H9 (cell line): Measurements from ENCODE around the gene ANKS1B. TPM values are rescaled to one million over a fixed set of nuclear protein-coding genes. Genes with fewer than 3 reads are reported as not detected.
A peak's percentile ranks its signal among the peaks of the same experiment; 100 is the strongest.

ENCODE experiments used
- DNase-seq: peaks from one replicate; pipeline ENCODE4 v3.0.0-alpha.2; 2017
- H2AFZ ChIP-seq: one replicate; pipeline ENCODE4 v1.6.1; 2013; ENCODE audit warnings: mild to moderate bottlenecking, low read length, control low read depth, moderate library complexity
- H2AK5ac ChIP-seq: 2 replicates; pipeline ENCODE4 v1.6.1; 2013; ENCODE audit warnings: low read length, control low read depth, mixed read lengths; ENCODE audit not compliant: insufficient read length
- H2BK120ac ChIP-seq: one replicate; pipeline ENCODE4 v1.6.1; 2013; ENCODE audit warnings: low read depth, mild to moderate bottlenecking, low read length, control low read depth, inconsistent platforms; ENCODE audit not compliant: poor library complexity, severe bottlenecking
- H2BK12ac ChIP-seq: 2 replicates; pipeline ENCODE4 v1.6.1; 2013; ENCODE audit warnings: low read length, control low read depth, mixed read lengths, low read depth; ENCODE audit not compliant: insufficient read length
- H2BK15ac ChIP-seq: 2 replicates; pipeline ENCODE4 v1.6.1; 2013; ENCODE audit warnings: low read depth, low read length, control low read depth
- H2BK20ac ChIP-seq: one replicate; pipeline ENCODE4 v1.6.1; 2013; ENCODE audit warnings: low read depth, mild to moderate bottlenecking, low read length, control low read depth, inconsistent platforms; ENCODE audit not compliant: poor library complexity, severe bottlenecking
- H2BK5ac ChIP-seq: 2 replicates; pipeline ENCODE4 v1.6.1; 2013; ENCODE audit warnings: low read length, control low read depth, mixed read lengths; ENCODE audit not compliant: insufficient read length
- H3K14ac ChIP-seq: 2 replicates; pipeline ENCODE4 v1.6.1; 2013; ENCODE audit warnings: low read length, control low read depth; ENCODE audit not compliant: insufficient read depth
- H3K18ac ChIP-seq: 2 replicates; pipeline ENCODE4 v1.6.1; 2013; ENCODE audit warnings: low read depth, mild to moderate bottlenecking, mixed read lengths, low read length, control low read depth; ENCODE audit not compliant: insufficient read length
- H3K23ac ChIP-seq: 2 replicates; pipeline ENCODE4 v1.6.1; 2013; ENCODE audit warnings: low read length, control low read depth, mixed read lengths, low read depth; ENCODE audit not compliant: insufficient read length
- H3K23me2 ChIP-seq: 2 replicates; pipeline ENCODE4 v1.6.1; 2013; ENCODE audit warnings: low read depth, mild to moderate bottlenecking, mixed read lengths, low read length, control low read depth; ENCODE audit not compliant: insufficient read length, poor library complexity, severe bottlenecking
- H3K27ac ChIP-seq: 2 replicates; pipeline ENCODE4 v1.5.1; 2013; ENCODE audit warnings: low read length, control low read depth, mixed read lengths, low read depth; ENCODE audit not compliant: insufficient read length
- H3K27me3 ChIP-seq: 2 replicates; pipeline ENCODE4 v1.6.1; 2013; ENCODE audit warnings: low read length, control low read depth, inconsistent platforms; ENCODE audit not compliant: insufficient read depth
- H3K4ac ChIP-seq: 2 replicates; pipeline ENCODE4 v1.6.1; 2013; ENCODE audit warnings: low read depth, mild to moderate bottlenecking, control low read depth, inconsistent platforms, low read length, moderate library complexity
- H3K4me1 ChIP-seq: 2 replicates; pipeline ENCODE4 v1.6.1; 2013; ENCODE audit warnings: low read length, control low read depth, inconsistent platforms; ENCODE audit not compliant: insufficient read depth
- H3K4me2 ChIP-seq: 2 replicates; pipeline ENCODE4 v1.6.1; 2013; ENCODE audit warnings: low read length, control low read depth, mixed read lengths; ENCODE audit not compliant: insufficient read length, insufficient read depth
- H3K56ac ChIP-seq: 2 replicates; pipeline ENCODE4 v1.6.1; 2013; ENCODE audit warnings: low read depth, mild to moderate bottlenecking, mixed read lengths, low read length, control low read depth; ENCODE audit not compliant: insufficient read length
- H3K79me1 ChIP-seq: 2 replicates; pipeline ENCODE4 v1.6.1; 2013; ENCODE audit warnings: low read depth, mild to moderate bottlenecking, moderate library complexity, low read length, control low read depth, inconsistent platforms; ENCODE audit not compliant: insufficient read depth, poor library complexity, severe bottlenecking
- H3K79me2 ChIP-seq: 2 replicates; pipeline ENCODE4 v1.6.1; 2013; ENCODE audit warnings: low read length, control low read depth, inconsistent platforms; ENCODE audit not compliant: insufficient read depth
- H3K9ac ChIP-seq: 2 replicates; pipeline ENCODE4 v1.6.1; 2013; ENCODE audit warnings: low read length, control low read depth, mixed read lengths; ENCODE audit not compliant: insufficient read length; ENCODE audit errors: extremely low read depth
- H3K9me3 ChIP-seq: one replicate; pipeline ENCODE4 v1.6.1; 2013; ENCODE audit warnings: low read depth, low read length, inconsistent platforms; ENCODE audit not compliant: control insufficient read depth
- H3T11ph ChIP-seq: one replicate; pipeline ENCODE4 v1.6.1; 2013; ENCODE audit warnings: mild to moderate bottlenecking, low read length, control low read depth, inconsistent platforms
- H4K20me1 ChIP-seq: one replicate; pipeline ENCODE4 v1.6.1; 2013; ENCODE audit not compliant: control insufficient read depth, insufficient read length, insufficient read depth
- H4K5ac ChIP-seq: 2 replicates; pipeline ENCODE4 v1.6.1; 2013; ENCODE audit warnings: low read depth, mild to moderate bottlenecking, mixed read lengths, low read length, control low read depth; ENCODE audit not compliant: insufficient read length
- H4K8ac ChIP-seq: replicated peaks from 2 replicates; pipeline ENCODE4 v1.6.1; 2013; ENCODE audit warnings: low read length, control low read depth, mixed read lengths, low read depth; ENCODE audit not compliant: insufficient read length
- H4K91ac ChIP-seq: 2 replicates; pipeline ENCODE4 v1.6.1; 2013; ENCODE audit warnings: low read depth, mild to moderate bottlenecking, moderate library complexity, mixed read lengths, low read length, control low read depth; ENCODE audit not compliant: insufficient read length
- H3K27ac Mint-ChIP-seq, 3 experiments: 2 replicates in 2 of 3; 3 replicates in 1 of 3; pipeline ENCODE4 v1.8.0; 2020 to 2021; ENCODE audit warnings: mixed read lengths in 3 of 3, mild to moderate bottlenecking in 1 of 3, moderate library complexity in 1 of 3
- H3K27me3 Mint-ChIP-seq: 2 replicates; pipeline ENCODE4 v1.8.0; 2021; ENCODE audit warnings: low read depth, mild to moderate bottlenecking, moderate library complexity, mixed read lengths
- H3K36me3 Mint-ChIP-seq, 3 experiments: 2 replicates in 2 of 3; 3 replicates in 1 of 3; pipeline ENCODE4 v1.8.0; 2020 to 2021; ENCODE audit warnings: low read depth in 3 of 3, mixed read lengths in 3 of 3; ENCODE audit not compliant: insufficient read depth in 1 of 3
- H3K4me1 Mint-ChIP-seq, 2 experiments: 2 replicates each; pipeline ENCODE4 v1.8.0; 2020; ENCODE audit warnings: mixed read lengths in 2 of 2
- H3K4me3 Mint-ChIP-seq, 2 experiments: 2 replicates in 1 of 2; 3 replicates in 1 of 2; pipeline ENCODE4 v1.8.0; 2020 to 2021; ENCODE audit warnings: mild to moderate bottlenecking in 2 of 2, mixed read lengths in 2 of 2, moderate library complexity in 1 of 2
- H3K9me3 Mint-ChIP-seq, 2 experiments: 2 replicates in 1 of 2; 3 replicates in 1 of 2; pipeline ENCODE4 v1.8.0; 2020; ENCODE audit warnings: mild to moderate bottlenecking in 2 of 2, mixed read lengths in 2 of 2, moderate library complexity in 1 of 2
- CTCF ChIP-seq: fragments of 200-600 bp; sonication (generic); conservative IDR thresholded peaks from 3 replicates; pipeline ENCODE4 v1.8.0; 2021; ENCODE audit warnings: antibody characterized with exemption, mild to moderate bottlenecking
- WGBS: extraction: QIAGEN DNeasy Blood & Tissue Kit; methylation state at CpG from one replicate; pipeline ENCODE4 v1.1.7; 2013; ENCODE audit warnings: missing lambda C conversion rate, low lambda C conversion rate, mixed read lengths; ENCODE audit not compliant: insufficient read length; ENCODE audit errors: extremely low coverage; 5-methylcytosine and 5-hydroxymethylcytosine counted together
- total RNA-seq: library from RNA; stranded (reverse); gene quantifications from 2 replicates; pipeline ENCODE4 v1.2.1, GENCODE V29; 2021

ANKS1B gene
- total RNA-seq, 1 experiment from 2014 or later: 4.1 TPM

GRCh38 chr12:99544457-99544856 is 440.3 kb downstream of the ANKS1B start:
- DNase-seq: no peak
- peaks cover 13 to 16% of the 10 kb centered on the region in 2 experiments for H3K4me1 Mint-ChIP-seq
- peak overlapping the region in 1 of 3 experiments; percentile 84; a peak in 3 of 7 replicates for H3K27ac Mint-ChIP-seq
- Histone ChIP-seq H3K9me3 (no peaks in the 10 kb centered on the region), H3K9ac (no peak overlapping the region), H2BK12ac (no peak overlapping the region), H3K4me1 (no peaks in the 10 kb centered on the region), H2BK15ac (no peak overlapping the region), H3K18ac (no peak overlapping the region), H3K23ac (no peak overlapping the region), H2AFZ (no peak overlapping the region), H4K5ac (no peak overlapping the region), H3T11ph (no peak overlapping the region), H3K14ac (no peak overlapping the region), H3K27me3 (no peaks in the 10 kb centered on the region), H4K91ac (no peak overlapping the region), H2BK120ac (no peak overlapping the region), H2AK5ac (no peak overlapping the region), H3K79me1 (no peaks in the 10 kb centered on the region), H2BK5ac (no peak overlapping the region), H3K79me2 (no peaks in the 10 kb centered on the region), H3K23me2 (no peaks in the 10 kb centered on the region), H3K27ac (no peak overlapping the region), H3K56ac (no peak overlapping the region), H4K20me1 (no peaks in the 10 kb centered on the region), H3K4me2 (no peak overlapping the region), H4K8ac (no peak overlapping the region), H3K4ac (no peak overlapping the region), H2BK20ac (no peak overlapping the region)
- no peaks in the 10 kb centered on the region for H3K27me3 Mint-ChIP-seq
- no peak overlapping the region for H3K4me3 Mint-ChIP-seq
- no peaks in the 10 kb centered on the region for H3K36me3 Mint-ChIP-seq
- no peaks in the 10 kb centered on the region for H3K9me3 Mint-ChIP-seq
- WGBS: no CpG with 5 or more reads among the region's 1 CpG
- no peak for TF ChIP-seq CTCF
